RWPE1 (cell line): ENCODE measurements around the gene HSD17B4.
A peak's percentile ranks its signal among the peaks of the same experiment; 100 is the strongest.

Experiments
- CTCF ChIA-PET: fragments of 350-600 bp; sonication (Branson Sonifier 250); formaldehyde crosslinking; extraction: SDS; loops from one replicate; lab custom pipeline; 2021; lab: Yijun Ruan, JAX
- POLR2A ChIA-PET: fragments of 400-600 bp; formaldehyde crosslinking; extraction: SDS; loops from one replicate; lab custom pipeline; 2020; ENCODE audit warnings: antibody characterized with exemption; ENCODE audit not compliant: low non-redundant PET; lab: Yijun Ruan, JAX
- DNase-seq: peaks from one replicate; pipeline ENCODE4 v3.0.0; 2012; ENCODE audit warnings: low spot score
- H3K27ac ChIP-seq: fragments of 450-650 bp; 2 replicates; pipeline ENCODE4 v1.5.1; 2017
- CTCF ChIP-seq: fragments of 450-650 bp; conservative IDR thresholded peaks from 2 replicates; pipeline ENCODE4 v1.5.1; 2017; ENCODE audit warnings: low read depth, mild to moderate bottlenecking

HSD17B4 gene

GRCh38 chr5:119521232-119521631 lies 68.9 kb downstream of the HSD17B4 start:
- H3K27ac ChIP-seq, result no peak overlapping the region
- TF ChIP-seq CTCF, result no peak
- CTCF ChIA-PET, result no interaction called here
- no peak for DNase-seq
- POLR2A ChIA-PET, result no interaction called here

- no peak overlapping the region for H3K27ac ChIP-seq
- POLR2A ChIA-PET, result no interaction called here
- CTCF ChIA-PET, result no interaction called here
- no peak for DNase-seq
- TF ChIP-seq CTCF, result no peak
Measured at GRCh38 chr5:119522841-119523240, 70.5 kb downstream of the HSD17B4 start.

GRCh38 chr5:119524485-119524884 lies 72.2 kb downstream of the HSD17B4 start:
- ChIA-PET POLR2A (no interaction called here), CTCF (no interaction called here)
- TF ChIP-seq CTCF, result no peak
- no peak overlapping the region for H3K27ac ChIP-seq
- DNase-seq, result no peak

- DNase-seq, result peak; percentile 57
- no peak for TF ChIP-seq CTCF
- CTCF ChIA-PET, result interaction anchor here (0.6 to 0.7 kb wide), 2 partner anchors 1725 to 1879 kb away, joined by 3 to 4 read pairs; no protein-coding TSS in a partner anchor
- POLR2A ChIA-PET, result no interaction called here
- H3K27ac ChIP-seq, result no peak overlapping the region
Measured at GRCh38 chr5:119527351-119527750, 75.1 kb downstream of the HSD17B4 start.

GRCh38 chr5:119529811-119530210 lies 77.5 kb downstream of the HSD17B4 start:
- no peak overlapping the region for H3K27ac ChIP-seq
- ChIA-PET POLR2A (no interaction called here), CTCF (interaction anchor here (0.6 kb wide), 1 partner anchor 22 kb away, joined by 3 read pairs; no protein-coding TSS in a partner anchor)
- DNase-seq, result no peak
- TF ChIP-seq CTCF, result no peak

GRCh38 chr5:119532637-119533036 lies 80.3 kb downstream of the HSD17B4 start:
- CTCF ChIA-PET, result no interaction called here
- POLR2A ChIA-PET, result no interaction called here
- no peak for DNase-seq
- H3K27ac ChIP-seq, result no peak overlapping the region
- no peak for TF ChIP-seq CTCF
